Activated naive CD4-positive, alpha-beta T cell (primary cell): ENCODE data around the gene NAV3.

Experiments used
- DNase-seq, 4 experiments: peaks; one replicate each; lab custom pipeline; 2025; lab: John Stamatoyannopoulos, UW

Gene NAV3

GRCh38 chr12:78120866-78121560 is 290.3 kb downstream of the NAV3 start:
- no peak for DNase-seq

- DNase-seq: no peak
Observed at GRCh38 chr12:78121969-78122610, 291.4 kb downstream of the NAV3 start.

GRCh38 chr12:78128211-78128610 is 297.5 kb downstream of the NAV3 start:
- no peak for DNase-seq

GRCh38 chr12:78143717-78144116 is 313.0 kb downstream of the NAV3 start:
- no peak for DNase-seq

- DNase-seq: no peak
Observed at GRCh38 chr12:78145398-78145797, 314.7 kb downstream of the NAV3 start.

GRCh38 chr12:78146365-78146772 is 315.7 kb downstream of the NAV3 start:
- DNase-seq: no peak

GRCh38 chr12:78149459-78149858 is 318.8 kb downstream of the NAV3 start:
- DNase-seq: no peak

- no peak for DNase-seq
Observed at GRCh38 chr12:78155546-78155945, 324.9 kb downstream of the NAV3 start.

GRCh38 chr12:78156751-78157150 is 326.1 kb downstream of the NAV3 start:
- no peak for DNase-seq

- DNase-seq: no peak
Observed at GRCh38 chr12:78157199-78157598, 326.5 kb downstream of the NAV3 start.

- DNase-seq: no peak
Observed at GRCh38 chr12:78164154-78164553, 333.5 kb downstream of the NAV3 start.

- DNase-seq: no peak
Observed at GRCh38 chr12:78167510-78167909, 336.8 kb downstream of the NAV3 start.

GRCh38 chr12:78171061-78171460 is 340.4 kb downstream of the NAV3 start:
- DNase-seq: no peak

GRCh38 chr12:78176643-78177042 is 345.9 kb downstream of the NAV3 start:
- DNase-seq: no peak

- no peak for DNase-seq
Observed at GRCh38 chr12:78177298-78177697, 346.6 kb downstream of the NAV3 start.

- no peak for DNase-seq
Observed at GRCh38 chr12:78179346-78179745, 348.7 kb downstream of the NAV3 start.

GRCh38 chr12:78181544-78182162 is 351.0 kb downstream of the NAV3 start:
- no peak for DNase-seq

- DNase-seq: no peak
Observed at GRCh38 chr12:78183824-78184223, 353.1 kb downstream of the NAV3 start.

- no peak for DNase-seq
Observed at GRCh38 chr12:78185109-78185508, 354.4 kb downstream of the NAV3 start.

- DNase-seq: no peak
Observed at GRCh38 chr12:78185651-78186050, 355.0 kb downstream of the NAV3 start.

- DNase-seq: no peak
Observed at GRCh38 chr12:78186670-78187069, 356.0 kb downstream of the NAV3 start.

- DNase-seq: no peak
Observed at GRCh38 chr12:78187741-78188140, 357.0 kb downstream of the NAV3 start.

GRCh38 chr12:78189656-78190055 is 359.0 kb downstream of the NAV3 start:
- no peak for DNase-seq
